NCI-H82 (cell line): ENCODE results near the gene MORC1.
A peak's percentile ranks its signal among the peaks of the same experiment; 100 is the strongest.
"Not testable (repeated sequence)": the region's sequence is repeated elsewhere in the genome, so short reads cannot be mapped to it uniquely, and the experiment has no call there.

Source experiments
- DNase-seq: peaks from one replicate; lab custom pipeline; 2025; lab: John Stamatoyannopoulos, UW

The MORC1 gene

DNA sequence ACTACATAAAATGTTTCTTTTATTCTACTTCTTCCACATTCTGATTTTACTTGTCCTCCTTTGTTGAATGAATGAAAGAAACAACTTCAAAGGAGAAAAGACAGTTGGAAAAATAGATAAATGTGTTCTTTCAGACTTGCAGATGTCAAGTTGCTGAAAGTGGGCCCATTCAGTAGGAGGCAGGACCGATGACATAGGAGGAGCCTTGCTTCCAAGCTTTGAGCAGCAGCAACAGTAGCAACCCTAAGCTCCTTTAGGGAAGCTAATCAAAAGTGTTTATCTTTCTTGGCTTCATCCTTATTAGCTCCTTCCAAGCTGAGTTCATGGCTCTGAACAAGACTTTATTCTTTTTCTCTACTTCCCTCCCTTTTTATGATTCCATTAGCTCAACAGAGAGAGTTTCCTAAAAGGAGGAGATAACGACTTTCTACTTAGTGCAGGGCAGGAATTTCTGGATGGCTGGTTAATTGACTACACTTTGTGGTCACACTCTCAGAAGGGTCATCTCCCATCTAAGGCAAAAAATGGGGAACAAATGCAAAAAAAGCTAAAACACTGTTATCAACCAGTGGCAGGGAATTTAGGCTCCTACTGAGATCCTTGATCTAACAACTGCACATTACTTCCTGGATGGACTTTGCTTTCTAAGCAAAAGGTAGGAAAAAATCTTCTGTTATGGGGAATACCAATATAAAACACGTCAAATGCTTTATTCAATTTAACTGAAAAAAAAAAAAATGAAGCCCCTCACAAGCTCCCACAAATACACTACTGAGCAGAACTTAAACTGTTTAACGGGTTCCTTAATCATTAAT lies 4.8 kb downstream of the MORC1 start:
- DNase-seq, result peak; percentile 39

DNA sequence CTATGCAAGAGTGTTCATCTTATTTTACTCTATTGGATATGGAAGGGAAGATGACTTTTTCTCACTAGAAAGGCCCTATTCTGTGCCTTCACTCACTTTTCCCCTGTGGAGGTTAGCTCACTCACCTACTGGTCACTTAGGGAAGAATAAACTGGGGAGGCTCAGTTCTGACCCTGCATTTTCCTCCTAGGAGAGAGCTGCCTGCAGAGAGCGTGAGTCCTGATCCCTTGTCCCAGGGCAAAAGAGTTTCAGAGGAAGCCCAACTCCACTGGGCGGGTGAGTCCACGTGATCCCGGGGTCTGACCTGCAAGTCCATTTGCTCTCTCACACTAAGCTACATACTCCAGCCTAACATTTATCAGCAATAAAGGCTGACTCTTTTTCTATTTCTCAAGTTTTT lies 8.4 kb downstream of the MORC1 start:
- no peak for DNase-seq

DNA sequence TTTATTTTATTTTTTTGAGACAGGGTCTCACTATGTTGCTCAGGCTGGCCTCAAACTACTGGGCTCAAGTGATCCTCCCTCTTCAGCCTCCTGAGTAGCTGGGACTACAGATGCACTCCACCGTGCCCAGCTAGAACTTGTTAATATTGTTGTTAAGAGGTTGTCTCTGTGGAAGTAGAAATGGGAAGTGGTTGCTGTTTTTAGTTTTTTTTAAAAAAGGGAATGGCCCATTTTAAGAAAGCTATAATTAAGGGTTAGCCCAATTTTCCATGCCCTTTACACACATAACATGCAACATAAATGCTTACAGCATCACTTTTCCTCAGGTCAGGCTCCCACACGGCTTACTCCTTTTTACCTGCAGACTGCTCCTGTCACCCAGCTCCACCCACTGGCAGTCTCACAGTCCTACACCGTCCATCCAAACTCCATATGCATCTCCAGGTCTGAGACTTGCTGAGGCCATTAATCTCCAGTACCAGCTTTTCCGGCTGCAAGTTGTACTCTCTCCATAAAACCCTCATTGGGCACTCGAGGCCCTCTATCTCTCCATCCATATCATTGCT lies 19.8 kb downstream of the MORC1 start:
- DNase-seq, result peak; percentile 74

DNA sequence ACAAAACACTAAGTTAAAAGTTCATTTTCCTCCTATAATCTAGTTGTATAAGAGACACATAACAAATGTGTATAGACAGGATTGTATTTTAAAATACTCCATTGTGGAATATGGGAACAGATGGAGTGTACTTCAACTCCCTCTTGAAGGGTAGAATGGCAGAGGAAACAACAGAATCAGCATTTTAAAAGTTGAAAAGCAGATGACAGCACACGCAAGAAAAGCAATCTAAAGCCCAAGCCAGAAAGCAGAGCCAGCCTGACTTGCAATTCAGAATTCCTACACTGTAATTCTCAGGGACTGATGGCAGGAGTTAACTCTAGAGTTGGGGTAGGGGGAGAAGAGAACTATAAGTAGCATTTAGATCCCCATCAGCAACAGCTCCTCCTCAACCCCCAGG lies 22.8 kb downstream of the MORC1 start:
- DNase-seq, result no peak

DNA sequence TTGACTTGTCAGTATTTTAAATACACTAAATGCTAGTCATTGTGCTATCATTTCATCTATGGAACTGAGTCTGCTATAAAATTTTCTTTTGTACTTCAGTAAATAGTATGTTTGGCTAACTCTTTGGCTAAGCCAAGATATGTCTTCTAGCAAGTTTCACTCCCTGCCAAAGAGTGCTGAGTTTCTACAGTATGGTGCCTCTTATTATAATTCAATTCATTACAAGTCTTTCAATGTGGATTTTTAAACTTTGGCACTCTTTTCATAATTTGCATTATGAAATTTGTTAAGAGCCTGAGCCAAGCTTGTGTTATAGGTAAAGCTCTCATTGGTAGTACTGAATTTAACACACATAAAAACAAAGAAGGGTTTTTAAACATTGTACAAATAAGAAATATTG lies 24.4 kb downstream of the MORC1 start:
- DNase-seq, result no peak

DNA sequence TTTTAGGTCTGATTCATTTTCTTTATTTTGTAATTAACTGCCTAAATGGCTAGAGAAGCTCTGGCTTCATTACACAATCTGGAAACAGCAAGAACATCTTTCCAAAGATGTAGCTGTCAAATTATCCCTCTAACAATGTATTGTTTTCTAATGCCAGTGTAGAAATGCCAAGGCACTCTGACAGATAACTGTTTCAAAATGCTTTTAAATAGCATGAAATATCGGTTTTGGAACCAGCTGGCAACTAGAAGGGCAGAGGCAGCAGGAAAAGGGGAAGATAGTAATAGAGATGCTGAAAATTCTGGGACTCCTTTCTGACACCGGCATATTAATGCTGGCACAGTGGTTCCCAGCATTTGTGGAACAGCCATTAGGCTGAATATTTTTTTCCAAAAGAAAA lies 26.1 kb downstream of the MORC1 start:
- DNase-seq, result no peak

DNA sequence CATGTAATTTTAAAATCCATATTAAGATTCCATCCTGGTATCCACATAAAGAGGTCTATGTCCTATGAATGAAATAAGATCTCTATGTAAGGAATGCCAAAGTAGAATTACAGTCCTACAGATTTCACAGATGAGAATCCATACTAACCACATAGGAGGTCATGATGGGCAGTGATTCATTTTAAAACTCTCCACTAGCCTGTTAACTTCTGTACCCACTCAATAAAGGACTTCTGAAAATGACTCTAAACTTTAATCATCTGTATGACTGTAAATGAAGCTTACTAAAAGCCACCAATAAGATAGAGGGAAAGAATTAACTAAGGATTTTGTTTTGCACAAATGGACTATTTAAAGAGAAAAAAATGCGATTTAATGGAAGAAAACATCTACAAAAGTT lies 28.7 kb downstream of the MORC1 start:
- DNase-seq, result no peak

DNA sequence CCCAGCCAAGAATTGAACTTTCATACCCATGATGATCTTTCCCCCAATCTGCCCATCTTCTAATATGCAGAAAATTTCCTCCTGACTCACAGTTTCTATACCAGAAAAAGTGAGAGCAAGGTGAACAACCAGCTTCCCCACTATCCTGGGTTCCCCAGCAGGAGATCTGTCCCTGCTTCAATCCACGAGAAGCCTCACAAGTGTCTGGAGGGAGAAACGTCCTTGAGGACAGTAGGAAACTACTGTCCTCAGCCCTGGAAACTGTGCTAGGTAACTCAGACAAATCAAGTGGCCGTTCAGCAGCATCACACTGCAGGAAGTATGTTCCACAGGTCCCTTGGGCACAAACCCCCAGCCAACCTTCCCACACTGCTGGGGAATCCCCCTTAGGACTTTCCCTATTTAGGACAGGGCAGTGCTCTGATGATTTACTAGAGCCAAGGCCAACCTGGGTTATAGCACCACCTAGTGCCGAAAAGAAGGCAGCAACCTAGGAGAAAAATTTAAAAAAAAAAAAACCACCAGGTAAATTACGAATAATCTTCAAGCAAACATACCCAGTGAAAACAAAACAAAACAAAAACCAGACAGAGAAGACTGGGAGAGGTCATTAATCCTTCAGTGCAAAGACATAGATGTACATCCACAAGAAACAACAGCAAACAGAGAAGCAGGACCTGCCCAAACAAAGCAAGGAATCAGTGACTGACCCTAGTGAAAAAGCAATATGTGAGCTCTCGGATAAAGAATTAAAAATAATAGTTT lies 36.0 kb downstream of the MORC1 start:
- peak; percentile 53 for DNase-seq

DNA sequence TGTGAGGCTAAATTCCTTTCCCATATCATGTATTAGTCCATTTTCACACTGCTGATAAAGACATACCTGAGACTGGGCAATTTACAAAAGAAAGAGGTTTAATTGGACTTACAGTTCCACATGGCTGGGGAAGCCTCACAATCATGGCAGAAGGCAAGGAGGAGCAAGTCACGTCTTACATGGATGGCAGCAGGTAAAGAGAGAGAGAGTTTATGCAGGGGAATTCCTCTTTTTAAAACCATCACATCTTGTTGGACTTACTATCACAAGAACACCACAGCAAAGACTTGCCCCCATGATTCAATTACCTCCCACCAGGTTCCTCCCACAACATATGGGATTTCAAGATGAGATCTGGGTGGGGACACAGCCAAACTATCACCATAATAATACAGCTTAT lies 37.8 kb downstream of the MORC1 start:
- not testable (repeated sequence) for DNase-seq

DNA sequence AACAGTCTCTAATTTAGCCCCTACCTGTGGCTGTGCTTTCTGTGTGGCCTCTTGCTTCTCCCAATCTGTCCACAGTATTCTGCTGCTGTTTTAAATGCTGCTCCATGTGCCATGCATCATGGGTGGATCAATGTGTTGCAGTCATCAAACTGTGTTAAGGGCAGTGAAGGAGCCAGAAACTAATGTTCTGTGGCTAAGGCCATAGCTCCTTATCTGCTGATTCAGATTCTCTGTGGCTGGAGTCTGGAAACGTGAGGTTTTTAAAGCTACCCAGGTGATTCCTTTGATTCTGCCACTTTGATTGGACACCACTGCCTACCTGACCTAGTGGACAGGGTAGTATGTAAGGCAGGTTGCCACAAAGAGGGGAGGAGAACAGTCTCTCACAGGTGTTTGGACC lies 44.8 kb downstream of the MORC1 start:
- no peak for DNase-seq

DNA sequence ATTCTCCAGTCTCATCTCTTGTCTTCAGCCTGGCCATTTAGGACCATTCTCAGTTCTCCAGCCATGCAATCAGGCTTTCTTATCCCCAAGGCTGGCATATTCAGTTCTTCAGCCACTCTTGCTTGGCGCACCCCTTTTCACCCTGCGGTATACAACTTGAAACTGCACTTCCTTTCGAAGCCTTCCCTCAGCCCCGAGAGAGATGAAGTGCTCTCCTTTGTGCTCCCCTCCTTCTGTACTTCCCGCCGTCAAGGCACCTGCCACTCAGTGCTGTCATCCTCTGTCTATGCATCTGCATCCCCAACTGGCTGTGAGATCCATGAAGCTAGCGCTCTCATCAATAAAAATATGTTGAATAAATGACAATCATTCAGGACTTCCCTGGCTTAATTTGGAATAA lies 45.7 kb downstream of the MORC1 start:
- no peak for DNase-seq

DNA sequence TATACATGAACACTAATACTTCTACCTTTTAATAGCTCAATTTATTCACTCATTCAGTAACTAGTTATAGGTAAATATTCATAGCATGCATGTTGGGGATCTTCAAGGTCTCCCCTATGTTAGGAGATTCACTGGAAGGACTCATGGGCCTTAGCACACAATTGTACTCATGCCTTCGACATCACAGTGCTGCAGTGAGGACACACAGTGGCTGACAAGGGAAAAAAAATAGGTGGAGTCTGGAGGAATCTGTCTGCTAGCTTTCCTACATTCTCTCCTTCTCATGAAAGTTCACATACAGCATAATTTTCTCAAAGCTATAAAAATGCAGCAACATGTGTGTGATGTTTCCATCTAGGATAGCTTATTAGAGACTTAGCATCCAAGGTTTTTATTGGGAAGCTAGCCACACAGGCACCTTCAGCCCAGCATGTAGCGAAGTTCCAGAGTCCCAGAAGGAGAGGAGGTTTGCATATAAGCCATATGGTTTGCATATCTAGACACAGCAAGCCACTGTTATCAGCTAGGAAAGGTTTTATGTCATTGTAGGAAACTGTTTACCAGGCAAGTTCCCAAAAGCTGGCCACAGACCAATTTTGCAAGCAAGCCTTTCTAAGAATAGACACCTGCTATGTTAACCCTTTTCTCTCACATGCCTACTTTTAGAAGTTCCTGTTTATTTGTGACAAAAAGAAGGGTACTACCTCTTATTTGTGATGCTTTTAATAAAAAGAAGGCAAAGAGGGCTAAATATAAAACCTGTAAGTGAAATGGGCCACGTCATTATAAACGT lies 46.4 kb downstream of the MORC1 start:
- peak; percentile 6 for DNase-seq

DNA sequence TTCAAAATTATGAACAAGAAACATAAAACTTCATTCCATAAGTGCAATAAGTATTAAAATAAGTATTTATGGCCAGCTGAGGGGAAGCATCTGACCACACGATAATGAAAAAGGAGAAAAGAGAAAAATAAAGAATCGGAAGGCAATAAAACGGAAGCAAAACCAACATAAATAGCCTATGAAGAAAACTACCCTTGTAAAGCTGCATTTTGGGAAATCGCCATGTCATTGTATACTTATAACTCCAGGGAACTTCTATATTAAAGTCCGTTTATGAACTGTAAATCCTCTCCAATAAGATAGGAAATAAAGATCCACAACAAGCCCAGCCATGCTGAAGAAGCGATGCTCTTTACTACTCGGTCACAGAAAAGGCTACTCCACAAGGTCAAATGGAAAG lies 47.7 kb downstream of the MORC1 start:
- DNase-seq, result no peak

DNA sequence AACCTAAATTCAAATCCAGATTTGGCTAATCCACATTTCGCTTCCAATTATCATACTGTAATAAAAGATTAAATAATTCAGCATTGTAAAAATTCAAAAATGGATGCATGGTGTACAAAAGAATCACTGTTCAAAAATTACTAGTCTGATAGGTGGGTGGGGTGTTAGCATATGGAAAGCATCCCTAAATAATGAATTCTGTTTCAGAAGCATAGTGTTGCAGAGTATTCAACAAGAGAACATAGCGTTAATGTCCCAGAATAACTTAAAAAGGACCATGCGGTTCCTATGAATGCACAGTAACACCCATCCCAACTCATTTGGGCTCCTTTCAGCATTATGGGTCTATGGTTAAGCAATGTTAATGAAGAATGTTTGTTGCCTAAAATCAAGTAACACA lies 51.1 kb downstream of the MORC1 start:
- DNase-seq, result no peak

DNA sequence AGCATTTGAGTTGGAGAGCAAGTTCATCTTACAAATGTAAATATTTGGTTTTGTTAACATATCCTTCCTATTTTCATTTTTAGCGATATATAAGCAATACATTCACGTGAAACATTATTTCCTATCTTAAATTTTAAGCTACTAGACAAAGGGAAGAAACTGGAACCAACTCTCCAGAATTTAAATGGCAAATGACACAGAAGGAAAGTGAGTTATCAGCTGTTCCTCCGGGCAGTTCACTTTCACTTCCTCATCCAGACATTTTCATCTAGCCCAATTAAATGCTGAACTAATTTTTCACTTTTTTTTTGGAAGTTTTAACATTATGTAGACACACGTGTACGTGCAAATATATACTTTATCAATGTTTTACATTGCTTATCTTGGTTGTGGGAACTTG lies 58.7 kb downstream of the MORC1 start:
- DNase-seq, result no peak

DNA sequence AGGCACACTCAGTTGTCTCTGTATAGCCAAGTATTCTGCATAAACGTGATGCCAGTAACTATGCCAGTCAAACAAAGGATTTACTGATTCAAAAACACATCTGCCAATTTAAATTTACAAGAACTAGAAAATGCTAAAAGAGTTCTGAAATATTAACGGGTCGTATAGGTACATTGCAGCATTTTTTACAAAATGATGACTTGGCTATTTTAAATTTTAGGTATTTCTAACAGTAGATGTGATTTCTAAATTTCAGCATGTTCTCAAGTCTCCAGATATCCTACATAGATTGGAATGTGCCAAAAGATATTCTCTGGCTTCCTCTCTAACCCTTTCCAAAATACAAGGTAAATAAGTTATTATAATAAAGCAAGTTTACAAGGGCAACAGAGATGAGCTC lies 60.3 kb downstream of the MORC1 start:
- no peak for DNase-seq

DNA sequence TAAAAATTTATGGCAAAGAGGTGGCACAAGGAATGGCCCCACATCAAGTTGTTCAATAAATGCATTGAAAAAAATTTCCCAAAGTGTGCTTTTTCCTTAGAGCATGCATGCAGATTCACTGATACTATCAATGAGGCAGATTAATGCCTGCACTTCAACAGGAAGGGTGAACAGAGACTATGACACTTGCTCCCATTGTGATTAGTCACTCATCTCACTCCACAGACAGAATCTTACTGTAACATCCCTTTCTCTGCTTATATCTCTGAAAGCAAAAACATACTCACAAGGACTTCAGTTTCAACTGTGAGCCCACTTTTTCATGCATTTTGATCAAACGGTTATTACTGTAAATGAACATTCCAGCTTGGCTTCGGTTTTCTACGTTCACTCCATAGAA lies 60.9 kb downstream of the MORC1 start:
- no peak for DNase-seq

DNA sequence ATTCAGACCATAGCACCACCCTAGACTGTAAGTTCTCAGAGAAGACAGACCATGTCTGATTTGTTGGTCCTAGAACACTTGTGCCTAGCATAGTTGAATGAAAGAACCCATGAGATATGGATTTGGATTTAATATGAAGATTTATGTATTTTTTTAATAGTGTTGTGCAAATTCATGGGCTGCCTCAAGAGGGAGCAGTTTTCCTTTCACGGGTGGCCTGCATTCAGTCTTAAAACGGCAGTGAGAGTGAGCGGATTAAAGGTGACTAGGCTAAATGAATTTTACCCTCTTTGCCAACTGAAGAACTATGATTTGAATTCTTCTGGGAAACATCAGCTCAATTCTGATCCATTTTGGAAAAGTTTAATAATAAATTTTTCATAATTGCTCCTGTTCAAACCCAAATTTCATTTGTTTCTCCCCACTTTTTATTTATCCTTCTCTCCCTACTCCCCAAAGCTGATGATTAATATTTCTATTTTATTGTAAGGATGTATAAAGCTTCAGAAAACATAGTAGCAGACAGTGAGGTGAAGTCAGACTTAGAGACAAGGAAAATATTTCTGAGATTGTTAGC lies 67.3 kb downstream of the MORC1 start:
- DNase-seq, result peak; percentile 47

DNA sequence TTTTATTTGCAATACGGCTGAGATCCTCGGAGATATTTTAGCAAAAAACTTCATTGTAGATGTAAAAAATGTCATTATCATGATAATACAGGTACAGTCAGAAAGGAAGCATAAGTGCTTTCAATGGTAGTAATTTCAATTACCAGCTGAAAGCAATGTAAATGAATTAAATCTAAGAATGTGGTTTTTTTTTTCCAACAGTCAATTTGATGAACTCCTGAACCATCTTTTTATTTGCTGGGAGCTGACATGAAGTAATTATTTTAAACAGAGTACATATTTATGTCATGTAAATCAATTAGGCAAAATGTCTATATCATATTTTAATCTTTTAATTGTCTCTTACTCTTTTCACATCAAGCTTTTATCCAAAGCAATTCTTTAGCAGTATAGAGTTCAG lies 70.6 kb downstream of the MORC1 start:
- DNase-seq, result no peak

DNA sequence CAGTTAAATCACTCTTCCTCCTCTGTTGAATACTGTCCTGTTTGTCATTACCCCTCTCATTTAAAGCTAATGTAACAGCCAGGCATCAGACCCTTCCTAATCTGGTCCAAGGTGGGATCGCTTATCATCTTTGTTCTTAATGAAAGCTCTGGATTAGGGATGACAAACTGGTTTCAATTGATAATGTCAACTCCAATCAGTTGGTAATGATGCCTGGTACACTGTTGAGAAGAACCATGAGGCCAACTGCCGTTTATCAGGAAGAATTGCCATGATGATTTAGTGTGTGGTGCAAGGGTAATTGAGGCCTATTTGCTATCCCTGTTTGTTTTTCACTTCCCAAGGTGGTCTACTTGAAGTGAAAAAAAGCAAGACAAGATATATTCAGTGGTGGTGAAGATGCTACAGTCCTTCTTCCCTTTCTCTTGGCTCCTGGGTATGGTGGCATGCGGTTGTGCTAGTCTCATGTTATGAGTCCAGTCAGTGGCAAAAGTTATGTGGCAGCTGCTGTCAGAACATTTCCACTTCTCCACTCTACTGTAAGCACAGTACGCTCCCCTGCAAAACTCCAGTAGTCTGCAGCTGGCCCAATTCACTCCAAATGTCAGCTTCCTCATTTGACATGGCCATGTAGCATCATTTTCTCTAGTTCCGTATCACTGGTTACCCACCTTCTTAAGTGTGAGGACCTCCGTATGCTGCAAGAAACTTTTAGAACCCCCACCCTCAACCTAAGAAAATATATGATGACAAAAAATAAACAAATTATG lies 72.5 kb downstream of the MORC1 start:
- DNase-seq, result no peak

DNA sequence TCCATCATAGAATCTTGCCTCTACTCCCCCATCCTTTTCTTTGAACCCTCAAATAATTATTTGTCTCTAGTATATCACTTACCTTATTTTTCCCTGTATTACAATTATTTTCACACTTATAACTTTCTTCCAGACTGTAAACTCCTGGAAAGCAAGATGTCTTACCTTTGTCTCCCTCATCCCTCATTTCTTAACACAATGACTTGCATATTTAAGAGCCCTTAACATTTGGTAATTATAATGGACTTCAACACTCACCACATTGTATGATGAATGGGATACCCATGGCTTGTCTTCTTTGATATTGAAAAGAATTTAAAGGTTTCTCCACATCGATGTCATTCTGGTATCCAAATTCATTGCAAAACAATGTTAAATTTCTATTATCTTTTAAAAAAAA lies 82.9 kb downstream of the MORC1 start:
- no peak for DNase-seq
